Germinal center (tissue), 1 donor: ENCODE data around the gene CNTNAP2.
A peak's percentile ranks its signal among the peaks of the same experiment; 100 is the strongest.
"Not testable (repeated sequence)": the region's sequence is repeated elsewhere in the genome, so short reads cannot be mapped to it uniquely, and the experiment has no call there.

Source experiments
- DNase-seq: peaks from one replicate; pipeline ENCODE4 v3.0.0; 2012; ENCODE audit warnings: mixed read lengths, low spot score

CNTNAP2 gene

GRCh38 chr7:148265896-148266295 lies 2149.3 kb downstream of the CNTNAP2 start:
- no peak for DNase-seq

- DNase-seq, result no peak
Observed at GRCh38 chr7:148266795-148267194, 2150.2 kb downstream of the CNTNAP2 start.

GRCh38 chr7:148270576-148270975 lies 2154.0 kb downstream of the CNTNAP2 start:
- DNase-seq, result no peak

- no peak for DNase-seq
Observed at GRCh38 chr7:148274118-148274517, 2157.5 kb downstream of the CNTNAP2 start.

GRCh38 chr7:148275359-148275890 lies 2158.8 kb downstream of the CNTNAP2 start:
- no peak for DNase-seq

- no peak for DNase-seq
Observed at GRCh38 chr7:148276314-148277041, 2159.9 kb downstream of the CNTNAP2 start.

- no peak for DNase-seq
Observed at GRCh38 chr7:148277042-148277660, 2160.6 kb downstream of the CNTNAP2 start.

- no peak for DNase-seq
Observed at GRCh38 chr7:148286150-148286549, 2169.5 kb downstream of the CNTNAP2 start.

GRCh38 chr7:148287538-148287937 lies 2170.9 kb downstream of the CNTNAP2 start:
- no peak for DNase-seq

GRCh38 chr7:148288592-148289151 lies 2172.1 kb downstream of the CNTNAP2 start:
- DNase-seq, result no peak

- no peak for DNase-seq
Observed at GRCh38 chr7:148289630-148290029, 2173.0 kb downstream of the CNTNAP2 start.

GRCh38 chr7:148290538-148290937 lies 2173.9 kb downstream of the CNTNAP2 start:
- DNase-seq, result no peak

- no peak for DNase-seq
Observed at GRCh38 chr7:148291799-148292198, 2175.2 kb downstream of the CNTNAP2 start.

- DNase-seq, result no peak
Observed at GRCh38 chr7:148296994-148297644, 2180.5 kb downstream of the CNTNAP2 start.

- DNase-seq, result not testable (repeated sequence)
Observed at GRCh38 chr7:148298768-148299167, 2182.2 kb downstream of the CNTNAP2 start.

- no peak for DNase-seq
Observed at GRCh38 chr7:148299350-148300276, 2183.0 kb downstream of the CNTNAP2 start.

GRCh38 chr7:148302436-148302835 lies 2185.8 kb downstream of the CNTNAP2 start:
- not testable (repeated sequence) for DNase-seq

GRCh38 chr7:148303295-148304082 lies 2186.9 kb downstream of the CNTNAP2 start:
- DNase-seq, result no peak

- no peak for DNase-seq
Observed at GRCh38 chr7:148304083-148304335, 2187.4 kb downstream of the CNTNAP2 start.

GRCh38 chr7:148304456-148304855 lies 2187.9 kb downstream of the CNTNAP2 start:
- peak; percentile 44 for DNase-seq

GRCh38 chr7:148306759-148307158 lies 2190.2 kb downstream of the CNTNAP2 start:
- DNase-seq, result peak; percentile 49
